HG03103 (cell line): ENCODE measurements around the gene CEP57L1.
"Not testable (repeated sequence)": the region's sequence is repeated elsewhere in the genome, so short reads cannot be mapped to it uniquely, and the experiment has no call there.

Source experiments
- ATAC-seq: cut with Tn5 transposase; IDR thresholded peaks from one replicate; pipeline ENCODE4 v1.9.1; 2021; ENCODE audit warnings: low read depth; ENCODE audit not compliant: unreplicated experiment

The CEP57L1 gene

GRCh38 chr6:109103942-109104341 is 8.6 kb downstream of the CEP57L1 start:
- ATAC-seq, result no peak

DNA sequence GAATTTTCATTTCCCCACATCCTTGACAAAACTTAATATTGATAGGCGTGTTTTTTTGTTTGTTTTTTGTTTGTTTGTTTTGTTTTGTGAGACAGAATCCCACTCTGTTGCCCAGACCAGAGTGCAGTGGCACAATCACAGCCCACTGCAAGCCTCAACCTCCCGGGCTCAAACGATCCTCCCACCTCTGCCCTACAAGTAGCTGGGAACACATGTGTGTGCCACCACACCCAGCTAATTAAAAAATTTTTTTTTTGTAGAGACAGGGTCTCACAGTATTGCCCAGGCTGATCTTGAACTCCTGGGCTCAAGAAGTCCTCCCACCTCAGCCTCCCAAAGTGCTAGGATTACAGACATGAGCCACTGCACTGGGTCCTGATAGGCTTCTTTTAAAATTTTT is 9.2 kb downstream of the CEP57L1 start:
- ATAC-seq, result no peak

DNA sequence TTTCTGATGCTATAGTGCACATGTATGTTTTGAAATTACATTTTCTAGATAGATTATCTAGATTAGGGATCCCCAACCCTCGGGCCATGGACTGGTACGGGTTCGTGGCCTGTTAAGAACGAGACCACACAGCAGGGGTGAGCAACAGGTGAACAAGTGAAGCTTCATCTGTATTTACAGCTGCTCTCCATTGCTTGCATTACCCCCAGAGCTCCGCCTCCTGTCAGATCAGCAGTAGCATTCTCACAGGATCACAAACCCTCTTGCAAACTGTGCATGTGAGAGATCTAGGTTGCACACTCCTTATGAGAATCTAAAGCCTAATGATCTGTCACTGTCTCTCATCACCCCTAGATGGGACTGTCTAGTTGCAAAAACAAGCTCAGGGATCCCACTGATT is 10.4 kb downstream of the CEP57L1 start:
- no peak for ATAC-seq

- not testable (repeated sequence) for ATAC-seq
These were observed 14.4 kb downstream of the CEP57L1 start for GRCh38 chr6:109109663-109110062.

DNA sequence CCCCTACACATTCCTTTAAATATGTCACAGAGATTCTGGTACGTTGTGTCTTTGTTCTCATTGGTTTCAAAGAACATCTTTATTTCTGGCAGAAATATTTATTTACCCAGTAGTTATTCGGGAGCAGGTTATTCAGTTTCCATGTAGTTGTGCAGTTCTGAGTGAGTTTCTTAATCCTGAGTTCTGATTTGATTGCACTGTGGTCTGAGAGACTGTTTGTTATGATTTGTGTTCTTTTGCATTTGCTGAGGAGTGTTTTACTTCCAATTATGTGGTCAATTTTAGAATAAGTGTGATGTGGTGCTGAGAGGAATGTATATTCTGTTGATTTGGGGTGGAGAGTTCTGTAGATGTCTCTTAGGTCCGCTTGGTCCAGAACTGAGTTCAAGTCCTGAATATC is 17.4 kb downstream of the CEP57L1 start:
- not testable (repeated sequence) for ATAC-seq

DNA sequence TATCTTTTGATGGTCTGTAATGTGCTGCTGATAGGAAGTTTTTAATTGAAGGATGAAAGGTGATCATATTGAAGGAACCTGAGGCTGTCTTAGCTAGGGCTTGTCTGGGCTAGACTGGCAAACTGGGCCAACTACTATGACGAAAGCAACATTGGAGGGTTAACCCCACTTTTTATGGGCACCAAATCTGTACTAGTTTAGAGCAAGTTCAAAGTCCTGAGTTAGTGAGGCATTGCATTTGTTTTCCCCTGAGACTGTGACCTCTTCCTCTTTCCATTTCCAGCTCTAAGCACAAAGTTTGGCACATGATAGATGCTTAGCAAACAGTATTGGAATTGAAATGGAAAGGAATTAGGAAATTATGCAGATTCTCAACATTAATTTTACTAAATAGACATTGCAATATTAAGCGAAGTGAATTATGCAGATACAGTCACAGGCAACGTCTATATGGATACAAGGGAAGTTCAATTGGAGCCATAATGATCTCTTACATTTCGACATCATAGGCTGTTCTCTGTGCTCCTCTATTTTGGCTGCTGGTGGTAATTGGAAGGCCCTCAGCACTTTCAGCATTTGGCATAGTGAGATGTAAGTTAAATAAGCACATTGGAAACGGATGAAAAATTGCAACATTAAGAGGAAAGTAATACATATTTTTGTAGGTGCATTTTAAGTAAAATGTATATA is 22.2 kb downstream of the CEP57L1 start:
- no peak for ATAC-seq

DNA sequence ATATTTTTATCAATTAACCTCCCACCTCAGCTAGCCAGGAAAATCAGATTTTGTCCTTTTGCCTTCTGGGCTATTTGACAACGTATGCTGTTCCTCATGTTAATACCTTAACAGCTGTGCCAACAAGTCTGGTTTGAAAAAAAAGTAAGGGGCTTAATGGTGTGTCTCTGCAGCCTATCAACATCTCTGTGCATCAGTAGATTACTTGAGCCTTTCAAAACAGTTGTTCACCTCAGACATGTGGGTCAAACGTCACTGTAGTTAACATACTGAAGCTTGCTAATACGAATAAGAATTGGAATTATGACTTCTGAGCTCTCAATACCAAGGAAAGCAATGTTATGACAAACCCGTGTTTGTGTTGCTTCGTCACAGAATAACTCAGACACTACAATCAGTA is 23.0 kb downstream of the CEP57L1 start:
- no peak for ATAC-seq

DNA sequence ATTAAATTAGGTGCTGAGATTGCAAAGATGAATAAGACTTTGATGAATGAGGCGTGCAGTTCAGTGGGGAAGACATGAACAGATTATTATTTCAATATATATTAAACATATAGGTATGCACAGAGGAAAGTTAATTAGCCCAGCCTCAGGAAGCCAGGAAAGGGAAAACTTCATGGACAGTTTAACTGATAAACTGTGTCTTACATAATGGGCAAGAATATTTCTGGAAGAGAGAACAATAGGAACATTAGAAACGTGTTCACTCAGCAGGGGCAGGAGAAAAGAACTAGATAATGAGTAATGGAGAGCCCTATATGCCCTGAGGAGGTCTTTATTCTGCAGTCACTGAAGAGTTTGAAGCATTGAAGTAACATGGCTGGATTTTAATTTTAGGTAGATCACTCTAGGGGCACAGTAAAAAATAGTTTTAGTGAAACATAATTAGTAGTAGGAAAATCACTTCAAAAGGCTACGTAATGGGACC is 23.6 kb downstream of the CEP57L1 start:
- ATAC-seq, result no peak

GRCh38 chr6:109121411-109121810 is 26.1 kb downstream of the CEP57L1 start:
- ATAC-seq, result no peak

- no peak for ATAC-seq
These were observed 28.9 kb downstream of the CEP57L1 start for GRCh38 chr6:109124219-109124618.

- ATAC-seq, result no peak
These were observed 30.2 kb downstream of the CEP57L1 start for GRCh38 chr6:109125504-109125903.

- no peak for ATAC-seq
These were observed 34.8 kb downstream of the CEP57L1 start for GRCh38 chr6:109130065-109130464.

DNA sequence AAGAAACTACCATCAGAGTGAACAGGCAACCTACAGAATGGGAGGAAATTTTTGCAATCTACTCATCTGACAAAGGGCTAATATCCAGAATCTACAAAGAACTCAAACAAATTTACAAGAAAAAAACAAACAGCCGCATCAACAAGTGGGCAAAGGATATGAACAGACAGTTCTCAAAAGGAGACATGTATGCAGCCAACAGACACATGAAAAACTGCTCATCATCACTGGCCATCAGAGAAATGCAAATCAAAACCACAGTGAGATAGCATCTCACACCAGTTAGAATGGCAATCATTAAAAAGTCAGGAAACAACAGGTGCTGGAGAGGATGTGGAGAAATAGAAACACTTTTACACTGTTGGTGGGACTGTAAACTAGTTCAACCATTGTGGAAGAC is 40.3 kb downstream of the CEP57L1 start:
- ATAC-seq, result not testable (repeated sequence)

GRCh38 chr6:109136039-109136438 is 40.7 kb downstream of the CEP57L1 start:
- not testable (repeated sequence) for ATAC-seq

DNA sequence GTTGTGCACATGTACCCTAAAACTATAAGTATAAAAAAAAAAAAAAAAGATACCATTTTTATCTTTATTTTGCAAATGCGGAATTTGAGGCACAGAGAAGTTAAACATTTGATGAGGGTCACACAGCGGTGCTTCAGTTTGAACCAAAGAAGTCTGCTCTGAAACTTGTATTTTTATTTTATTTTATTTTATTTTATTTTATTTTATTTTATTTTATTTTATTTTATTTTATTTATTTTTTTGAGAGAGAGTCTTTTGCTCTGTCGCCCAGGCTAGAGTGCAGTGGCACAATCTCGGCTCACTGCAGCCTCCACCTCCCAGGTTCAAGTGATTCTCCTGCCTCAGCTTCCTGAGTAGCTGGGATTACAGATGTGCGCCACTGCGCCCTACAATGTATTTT is 41.2 kb downstream of the CEP57L1 start:
- ATAC-seq, result not testable (repeated sequence)

GRCh38 chr6:109139109-109139508 is 43.8 kb downstream of the CEP57L1 start:
- no peak for ATAC-seq

DNA sequence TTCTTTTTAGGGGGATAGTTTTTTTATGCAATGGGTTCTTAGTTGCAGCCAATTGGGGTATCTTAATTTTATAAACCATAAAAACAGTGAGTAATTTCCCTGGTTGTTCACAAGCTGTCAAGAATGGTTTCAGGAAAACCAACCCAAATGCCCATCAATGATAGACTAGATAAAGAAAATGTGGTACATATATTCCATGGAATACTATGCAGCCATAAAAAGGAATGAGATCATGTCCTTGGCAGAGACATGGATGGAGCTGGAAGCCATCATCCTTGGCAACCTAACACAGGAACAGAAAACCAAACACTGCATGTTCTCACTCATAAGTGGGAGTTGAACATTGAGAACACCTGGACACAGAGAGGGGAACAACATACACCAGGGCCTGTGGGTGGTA is 46.8 kb downstream of the CEP57L1 start:
- not testable (repeated sequence) for ATAC-seq

DNA sequence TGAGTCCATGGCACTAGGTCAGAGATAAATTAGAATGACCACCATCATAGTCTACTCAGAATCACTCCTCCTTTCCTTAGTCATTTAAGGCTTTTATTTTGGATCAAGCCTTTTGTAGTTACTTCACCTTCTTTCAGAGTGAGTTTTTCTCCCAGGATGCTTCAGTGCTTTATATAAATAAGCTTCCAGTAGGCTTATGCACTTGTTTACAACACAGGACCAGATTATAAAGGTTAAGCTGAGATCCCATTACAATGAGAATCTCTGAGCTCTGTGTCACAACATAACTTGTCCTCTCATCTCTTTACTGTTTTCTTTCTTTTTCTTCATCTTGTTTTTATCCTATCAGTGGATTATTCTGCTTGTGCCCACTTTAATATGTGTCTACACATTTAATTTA is 47.9 kb downstream of the CEP57L1 start:
- no peak for ATAC-seq

GRCh38 chr6:109148251-109148650 is 52.9 kb downstream of the CEP57L1 start:
- ATAC-seq, result not testable (repeated sequence)

DNA sequence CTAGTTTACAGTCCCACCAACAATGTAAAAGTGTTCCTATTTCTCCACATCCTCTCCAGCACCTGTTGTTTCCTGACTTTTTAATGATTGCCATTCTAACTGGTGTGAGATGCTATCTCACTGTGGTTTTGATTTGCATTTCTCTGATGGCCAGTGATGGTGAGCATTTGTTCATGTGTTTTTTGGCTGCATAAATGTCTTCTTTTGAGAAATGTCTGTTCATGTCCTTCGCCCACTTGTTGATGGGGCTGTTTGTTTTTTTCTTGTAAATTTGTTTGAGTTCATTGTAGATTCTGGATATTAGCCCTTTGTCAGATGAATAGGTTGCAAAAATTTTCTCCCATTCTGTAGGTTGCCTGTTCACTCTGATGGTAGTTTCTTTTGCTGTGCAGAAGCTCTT is 53.4 kb downstream of the CEP57L1 start:
- not testable (repeated sequence) for ATAC-seq

- no peak for ATAC-seq
These were observed 58.4 kb downstream of the CEP57L1 start for GRCh38 chr6:109153752-109154151.

- no peak for ATAC-seq
These were observed 69.0 kb downstream of the CEP57L1 start for GRCh38 chr6:109164331-109164730.
